Bone marrow (tissue), 2 donors: ENCODE measurements around the gene IP6K3.
A peak's percentile ranks its signal among the peaks of the same experiment; 100 is the strongest.

Experiments
- DNase-seq, 2 donors: peaks; one replicate each; lab custom pipeline; 2025; lab: John Stamatoyannopoulos, UW

The IP6K3 gene

DNA sequence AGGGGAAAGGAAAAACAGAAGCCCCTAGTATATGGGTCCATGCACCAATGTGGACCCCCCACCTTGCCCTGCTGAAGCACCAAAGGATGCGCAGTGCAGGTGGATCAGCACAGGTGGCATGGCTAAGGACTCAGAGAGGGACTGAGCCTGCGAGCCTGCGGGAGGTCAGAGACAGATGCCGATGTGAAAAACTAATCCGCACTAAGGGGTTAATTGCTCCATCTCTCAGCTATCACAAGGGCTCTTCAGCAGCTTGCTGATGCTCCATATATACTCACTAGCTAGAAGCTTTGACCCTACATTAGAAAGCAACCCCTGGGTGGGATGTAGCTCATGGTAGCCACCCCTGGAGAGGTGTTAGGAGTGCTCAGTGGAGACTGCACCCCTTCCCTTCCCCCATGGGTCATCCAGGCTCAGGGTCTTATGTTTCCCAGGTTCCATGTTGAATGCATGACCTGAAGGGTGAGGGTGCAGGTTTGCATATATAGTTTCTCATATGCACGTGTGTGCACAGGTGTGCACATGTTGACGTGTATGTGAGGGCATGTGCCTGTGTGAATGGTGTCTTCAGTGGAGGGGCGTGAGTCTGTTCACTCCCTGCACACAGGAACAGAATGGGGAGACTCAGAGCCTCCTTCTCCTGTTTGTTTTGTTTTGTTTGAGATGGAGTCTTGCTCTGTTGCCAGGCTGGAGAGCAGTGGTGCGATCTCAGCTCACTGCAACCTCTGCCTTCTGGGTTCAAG lies 13.4 kb upstream of the IP6K3 start:
- no peak for DNase-seq

DNA sequence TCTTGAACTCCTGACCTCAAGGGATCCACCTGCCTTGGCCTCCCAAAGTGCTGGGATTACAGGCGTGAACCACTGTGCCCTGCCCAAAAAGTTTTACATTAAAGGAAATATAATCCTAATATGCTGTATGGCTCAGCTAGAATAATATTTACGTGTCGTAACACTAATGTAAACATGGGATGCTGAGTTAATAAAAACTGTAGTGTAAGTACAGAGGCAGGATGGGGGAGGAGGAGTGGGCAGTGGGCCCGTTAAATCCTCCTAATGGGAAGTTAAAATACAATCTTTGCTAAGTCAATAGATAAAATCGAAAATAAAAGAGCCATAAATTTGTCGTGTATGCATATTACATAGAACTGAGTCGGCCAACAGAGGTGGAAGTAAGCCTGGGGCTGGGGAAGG lies 12.1 kb upstream of the IP6K3 start:
- no peak for DNase-seq

DNA sequence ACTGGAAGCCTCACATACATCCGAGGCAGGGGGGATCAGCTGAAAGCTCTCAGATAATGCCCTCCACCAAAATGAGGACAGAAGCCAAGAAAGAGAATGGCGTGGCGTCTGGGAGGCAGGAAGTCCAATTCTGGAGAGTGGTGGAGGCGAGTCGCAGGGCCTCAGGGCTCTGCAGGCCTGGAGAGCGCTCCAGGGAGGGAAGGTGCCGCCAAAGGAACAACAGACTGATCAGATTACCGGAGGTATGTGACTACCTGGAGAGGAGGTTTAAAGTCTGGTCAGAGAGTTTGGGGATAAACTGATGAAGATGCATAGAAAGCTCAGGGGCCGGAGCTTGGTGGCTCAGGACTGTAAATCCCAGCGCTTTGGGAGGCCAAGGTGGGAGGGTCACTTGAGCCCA lies 11.2 kb upstream of the IP6K3 start:
- no peak for DNase-seq

DNA sequence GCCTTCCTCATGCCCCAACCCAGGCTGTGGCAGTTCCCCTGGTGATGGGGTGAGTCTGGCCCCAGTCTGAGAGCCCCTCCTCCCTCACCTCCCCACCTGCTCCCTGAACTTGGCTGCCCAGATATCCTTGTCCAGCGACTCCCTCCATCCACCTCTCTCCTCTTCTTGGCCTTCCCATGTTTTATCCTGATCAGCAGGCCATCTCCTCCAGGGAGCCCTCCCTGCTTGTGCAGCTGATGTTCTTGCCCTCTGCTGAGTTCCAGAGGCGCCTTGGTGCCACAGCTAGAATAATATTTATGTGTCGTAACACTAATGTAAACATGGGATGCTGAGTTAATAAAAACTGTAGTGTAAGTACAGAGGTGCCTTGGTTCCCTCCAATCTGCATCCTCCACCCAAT lies 10.4 kb upstream of the IP6K3 start:
- no peak for DNase-seq

DNA sequence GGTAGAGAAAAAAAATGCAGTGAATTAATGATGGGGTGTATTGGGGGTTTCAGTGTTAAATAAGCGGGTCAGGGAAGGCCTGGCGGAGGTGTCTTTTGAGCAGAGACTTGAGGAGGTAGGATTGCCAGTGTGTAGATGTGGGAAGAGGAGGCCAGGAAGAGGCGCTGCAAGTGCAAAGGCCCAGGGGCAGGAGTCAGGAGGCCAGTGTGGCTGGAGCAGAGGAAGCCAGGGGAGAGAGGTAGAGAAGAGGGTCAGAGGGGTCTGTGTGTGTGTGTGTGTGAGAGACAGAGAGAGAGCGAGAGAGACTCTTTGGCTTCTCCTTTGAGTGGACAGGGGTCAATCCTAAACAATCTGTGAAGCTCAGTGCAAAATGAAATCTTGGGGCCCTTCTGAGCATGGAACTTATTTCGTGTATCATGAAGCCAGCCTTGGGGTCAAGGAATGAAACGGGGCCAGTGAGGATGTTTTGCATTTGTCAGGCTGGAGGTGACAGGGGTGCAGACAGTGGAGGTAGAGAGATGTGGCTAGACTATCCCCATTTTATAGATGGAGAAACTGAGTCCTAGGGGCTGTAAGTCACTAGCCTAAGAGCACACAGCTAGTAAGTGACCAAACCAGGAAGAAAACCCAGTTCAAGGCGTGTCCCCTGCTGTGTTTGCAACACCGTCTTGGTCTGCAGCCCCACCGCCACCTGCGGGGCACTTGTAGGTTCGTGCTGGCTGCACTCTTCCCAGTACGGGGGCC lies 9.7 kb upstream of the IP6K3 start:
- no peak for DNase-seq

DNA sequence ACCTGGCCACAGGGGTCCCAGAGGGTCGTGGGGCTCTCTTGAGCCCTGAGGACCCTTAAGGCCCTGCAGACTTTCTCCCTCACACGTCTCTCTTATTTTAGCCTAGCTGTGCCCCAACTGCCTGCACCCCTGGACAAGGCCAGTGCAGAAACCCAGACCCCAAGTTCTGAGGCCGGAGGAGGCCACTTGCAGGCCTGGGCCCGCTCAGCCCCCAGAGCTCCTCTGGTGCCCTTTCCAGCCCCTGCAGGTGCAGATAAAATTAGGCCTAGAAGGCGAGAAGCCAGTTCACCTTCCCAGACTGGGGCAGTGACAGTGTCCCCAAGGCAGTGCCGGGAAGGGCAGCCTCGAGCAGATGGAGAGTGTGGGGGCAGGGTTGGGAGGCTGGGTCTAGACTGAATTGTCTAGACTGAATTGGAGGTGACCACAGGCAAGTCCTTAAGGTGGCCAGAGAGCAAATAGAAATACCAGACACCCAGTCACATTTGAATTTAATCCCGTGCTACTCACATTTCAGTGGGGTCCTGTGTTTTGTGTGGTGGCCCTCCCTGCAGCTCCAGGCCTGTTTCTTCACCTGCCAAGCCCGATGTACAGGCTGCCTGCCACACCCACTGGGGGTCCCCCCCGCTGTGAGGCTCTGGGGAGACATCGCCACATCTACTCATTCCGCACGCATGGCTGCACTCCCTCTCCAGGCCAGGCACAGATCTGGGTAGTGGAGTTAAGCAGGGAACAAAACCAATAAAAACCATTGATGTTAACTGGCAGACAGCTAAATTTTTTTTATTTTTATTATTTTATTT lies 8.6 kb upstream of the IP6K3 start:
- DNase-seq, result no peak

DNA sequence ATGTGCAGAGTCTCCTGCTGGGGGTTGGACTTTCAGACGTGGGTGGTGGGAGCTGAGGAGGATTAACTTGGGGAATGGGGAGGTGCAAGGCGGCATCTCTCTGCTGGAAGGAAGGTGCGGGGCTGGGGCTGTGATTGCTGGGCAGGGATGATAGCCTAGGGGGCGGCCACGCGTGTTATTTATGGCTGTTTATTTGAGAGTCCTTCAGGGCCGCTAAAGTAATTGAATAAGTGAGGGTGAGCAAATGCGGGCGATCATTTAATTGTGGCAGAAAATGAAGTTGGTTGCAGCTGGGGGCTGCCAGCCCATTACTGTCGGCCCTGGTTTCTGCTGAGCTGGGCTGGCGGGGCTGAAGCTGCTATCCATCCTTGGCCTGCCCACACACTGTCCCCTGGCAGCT lies 7.5 kb upstream of the IP6K3 start:
- DNase-seq, result no peak

DNA sequence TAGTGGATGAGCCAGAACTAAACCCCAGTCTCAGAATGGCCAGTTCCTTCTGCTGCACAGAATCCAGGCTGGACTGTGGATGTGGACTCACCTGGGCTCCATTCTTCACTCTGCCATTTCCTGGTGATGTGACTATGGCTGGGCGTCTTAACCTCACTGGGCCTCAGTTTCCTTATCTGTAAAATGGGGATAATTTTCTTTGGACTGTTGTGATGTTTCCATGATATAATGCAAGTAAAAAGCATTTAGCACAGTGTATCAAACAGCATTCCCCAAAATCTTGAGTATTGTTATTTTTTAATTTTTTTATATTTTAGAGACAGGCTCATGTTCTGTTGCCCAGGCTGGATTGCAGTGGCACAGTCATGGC lies 5.9 kb upstream of the IP6K3 start:
- no peak for DNase-seq

DNA sequence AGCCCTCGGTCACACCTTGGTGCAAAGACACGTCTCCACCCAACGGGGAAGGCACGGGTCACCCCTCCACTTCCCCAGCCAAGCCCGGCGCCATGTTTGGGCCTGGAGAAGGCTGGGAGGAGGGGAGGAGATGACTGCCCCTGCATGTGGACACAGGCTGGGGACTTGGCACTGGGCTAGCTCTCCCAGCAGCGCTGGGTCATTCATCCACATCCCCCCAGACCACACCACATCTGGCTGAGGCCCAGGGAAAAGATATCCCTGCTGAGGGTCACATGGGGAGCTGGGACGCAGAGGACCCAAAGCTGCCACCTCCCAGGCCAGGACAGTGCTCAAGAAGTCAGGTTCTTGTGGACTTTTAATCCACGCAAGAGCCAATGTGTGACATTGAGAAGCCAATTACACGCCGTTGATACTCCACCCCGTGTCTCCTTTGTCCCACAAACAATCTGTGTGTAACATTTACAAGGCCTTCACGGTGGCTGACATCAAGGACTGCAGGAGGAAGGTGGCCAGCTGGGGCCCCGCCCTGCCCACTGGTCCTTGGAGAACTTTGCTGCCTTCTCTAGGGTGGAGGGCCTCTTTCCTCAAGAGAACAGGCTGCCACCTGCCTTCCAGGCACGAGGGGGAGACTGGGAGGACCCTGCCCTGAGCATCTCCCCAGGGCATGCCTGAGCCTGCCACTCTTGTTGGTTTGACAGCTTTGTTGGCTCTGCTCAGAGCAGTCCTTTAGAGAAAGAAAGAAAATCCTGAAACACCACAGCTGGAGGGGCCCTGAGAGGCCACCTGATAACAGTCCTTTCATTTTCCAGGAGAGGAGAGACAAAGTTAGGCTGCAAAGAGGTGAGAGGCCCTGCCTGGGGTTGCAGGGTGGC lies 5.3 kb upstream of the IP6K3 start:
- no peak for DNase-seq

DNA sequence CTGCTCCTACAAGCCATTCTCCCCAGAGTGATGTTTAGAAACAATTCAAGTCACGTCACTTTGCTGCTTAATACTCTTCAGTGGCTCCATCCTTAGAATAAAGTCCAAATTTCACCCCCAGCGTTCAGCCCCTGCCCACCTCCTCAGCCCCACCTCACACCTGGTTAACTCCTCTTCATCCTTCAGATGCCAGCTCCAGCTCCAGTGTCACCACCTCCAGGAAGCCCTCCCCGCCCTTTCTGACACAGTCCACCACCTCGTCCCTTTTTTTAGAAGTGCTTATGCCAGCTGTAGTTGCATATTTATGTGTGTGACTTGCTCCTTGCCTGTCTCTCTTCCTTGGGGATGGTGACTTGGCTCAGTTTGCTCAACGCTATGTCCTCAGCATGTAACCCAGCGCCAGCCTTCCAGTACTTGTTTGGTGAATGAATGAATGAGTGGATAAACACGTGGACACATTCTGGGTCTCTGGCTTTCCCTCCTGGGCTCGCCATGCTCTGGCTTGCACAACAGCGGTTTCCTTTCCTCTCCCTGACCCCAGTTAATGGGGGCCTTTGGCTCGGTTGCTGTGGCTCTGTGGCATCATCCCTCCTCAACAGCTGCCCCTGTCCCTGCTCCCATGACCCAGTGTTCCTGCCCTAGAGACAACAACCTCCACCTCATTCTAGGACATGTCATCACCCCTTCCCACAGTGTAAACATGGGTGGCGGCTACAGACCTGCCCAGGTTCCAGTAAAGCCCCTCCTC lies 3.7 kb upstream of the IP6K3 start:
- DNase-seq, result no peak

DNA sequence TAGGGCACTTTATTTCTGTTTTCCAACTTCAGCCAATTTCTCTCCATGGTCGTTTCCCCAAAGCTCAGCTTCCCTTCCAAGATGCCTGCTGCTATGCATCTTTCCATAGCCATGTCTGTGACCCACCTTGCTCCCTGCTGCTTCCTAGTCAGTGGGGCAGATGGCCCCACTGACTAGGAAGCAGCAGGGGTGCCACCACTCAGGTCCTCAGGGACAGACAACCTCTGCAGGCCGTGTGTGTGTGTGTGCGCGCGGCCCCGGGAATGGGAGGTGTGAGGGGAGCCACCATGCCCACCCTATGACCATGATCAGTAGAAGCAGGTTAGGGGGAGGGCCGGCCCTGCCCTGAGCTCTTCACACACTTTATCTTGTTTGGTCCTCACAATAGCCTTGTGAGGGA lies 2.7 kb upstream of the IP6K3 start:
- DNase-seq, result no peak

DNA sequence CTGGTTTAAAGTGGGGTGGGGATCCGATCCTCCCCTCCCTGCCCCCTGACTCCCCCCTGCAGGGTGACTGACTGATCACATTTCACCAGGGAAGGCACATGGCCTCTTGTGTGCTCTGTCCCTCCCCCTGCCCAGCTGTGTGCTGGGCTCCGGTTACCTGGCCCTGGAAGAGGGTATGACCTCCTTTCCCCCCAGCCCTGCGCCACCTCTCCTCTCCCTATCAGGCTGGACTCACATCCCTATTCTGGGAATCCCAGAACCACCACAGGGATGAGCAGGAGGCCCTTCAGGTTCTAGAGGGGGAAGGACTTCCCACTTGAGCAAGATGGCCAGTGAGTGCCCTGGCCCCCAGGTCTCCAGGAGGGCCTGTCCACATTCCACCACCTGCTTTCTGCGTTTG lies 2.1 kb upstream of the IP6K3 start:
- DNase-seq, result no peak

DNA sequence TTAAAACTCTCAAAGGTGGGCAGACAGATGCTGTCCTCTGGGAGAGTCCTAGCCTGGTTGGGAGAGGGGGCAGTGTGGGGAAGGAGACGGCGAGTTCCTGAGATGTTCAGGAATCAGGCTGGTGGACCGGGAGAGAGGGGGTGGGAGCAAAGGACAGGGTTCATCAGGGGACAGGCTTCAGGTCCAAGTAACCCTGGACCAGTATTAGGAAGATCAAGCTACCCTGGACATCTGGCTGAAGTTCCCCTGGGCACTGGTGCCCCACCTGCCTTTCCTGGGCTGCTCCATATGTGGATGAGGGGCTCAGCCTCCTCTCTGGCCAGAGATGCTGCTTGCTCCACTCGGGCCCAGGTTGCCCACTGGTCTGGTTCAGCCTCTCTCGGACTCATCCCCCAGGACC lies 1.1 kb upstream of the IP6K3 start:
- DNase-seq, result no peak

DNA sequence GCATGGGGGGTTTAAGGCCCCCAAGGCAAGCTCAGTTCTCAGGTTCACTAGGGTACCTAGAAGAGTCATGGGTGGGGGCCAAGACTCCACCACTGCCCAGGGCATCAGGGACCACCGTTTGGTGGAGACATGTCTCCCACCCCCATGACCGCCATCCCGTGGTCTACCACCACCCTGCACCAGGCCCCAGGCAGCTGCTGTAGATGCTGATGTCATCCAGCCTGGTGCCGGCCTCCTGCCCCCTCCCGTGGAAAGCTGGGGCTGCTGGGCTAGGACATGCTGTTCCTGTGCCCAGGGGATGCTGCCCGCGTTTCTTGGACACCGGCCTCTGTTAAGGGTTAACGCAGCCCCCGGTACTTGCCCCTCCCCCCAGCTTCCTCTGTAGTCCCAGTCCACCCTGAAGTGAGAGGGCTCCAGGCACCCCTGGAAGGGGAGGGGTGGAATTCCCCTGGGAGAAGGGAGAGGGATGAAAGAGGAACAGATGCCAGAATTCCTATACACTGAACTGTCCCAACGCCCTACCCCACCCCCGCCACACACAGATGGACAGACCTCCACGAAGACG lies 587 bp downstream of the IP6K3 start:
- DNase-seq, result no peak

DNA sequence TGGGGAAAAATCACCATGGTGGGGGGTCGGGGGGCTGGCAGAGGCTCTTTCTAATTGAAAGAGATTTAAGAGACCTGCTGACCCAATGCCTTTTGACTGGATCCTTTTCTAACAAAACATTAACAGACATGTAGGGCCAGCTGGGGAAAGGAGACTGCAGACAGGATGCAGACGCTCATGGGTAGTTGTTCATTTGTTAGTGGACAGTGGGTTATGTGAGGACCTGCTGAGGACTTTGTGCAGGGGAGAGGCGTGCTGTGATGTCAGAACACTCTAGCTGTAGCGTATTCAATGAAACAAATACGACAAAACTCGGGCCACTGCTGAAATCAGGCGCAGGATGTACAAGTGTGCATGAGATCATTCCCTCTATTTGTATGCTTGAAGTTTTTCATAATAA lies 1.2 kb downstream of the IP6K3 start:
- DNase-seq, result no peak

DNA sequence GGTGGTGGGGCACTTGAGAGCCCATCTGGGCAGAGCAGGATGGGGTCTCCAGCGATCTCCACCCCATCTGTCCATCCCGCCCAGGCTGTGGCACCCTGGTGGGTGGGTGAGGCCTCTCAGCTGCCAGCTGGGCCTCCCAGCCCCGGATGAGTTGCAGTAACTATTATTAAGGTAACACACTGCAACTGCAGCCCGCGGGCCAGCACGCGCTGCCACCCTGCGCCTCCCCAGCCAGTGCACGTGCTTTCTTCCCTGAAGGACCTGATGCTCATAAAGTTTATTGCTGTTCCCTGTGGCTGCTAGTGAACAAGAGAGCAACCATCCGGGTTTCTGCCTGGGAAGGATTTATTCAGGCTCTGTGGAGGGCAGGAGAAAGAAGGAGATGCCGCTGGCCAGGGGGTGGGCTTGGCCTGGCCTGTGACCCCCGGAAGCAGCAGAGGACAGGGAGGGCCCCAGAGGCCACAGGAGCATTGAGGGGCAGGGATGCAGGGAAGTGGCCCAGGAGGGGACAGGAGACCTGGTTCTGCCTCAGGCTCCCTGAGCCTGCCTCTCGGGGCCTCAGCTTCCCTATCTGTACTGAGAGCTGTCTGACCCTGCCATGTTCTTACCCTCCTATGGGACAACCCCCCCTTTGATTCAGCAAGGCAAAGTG lies 1.7 kb downstream of the IP6K3 start:
- DNase-seq, result no peak

DNA sequence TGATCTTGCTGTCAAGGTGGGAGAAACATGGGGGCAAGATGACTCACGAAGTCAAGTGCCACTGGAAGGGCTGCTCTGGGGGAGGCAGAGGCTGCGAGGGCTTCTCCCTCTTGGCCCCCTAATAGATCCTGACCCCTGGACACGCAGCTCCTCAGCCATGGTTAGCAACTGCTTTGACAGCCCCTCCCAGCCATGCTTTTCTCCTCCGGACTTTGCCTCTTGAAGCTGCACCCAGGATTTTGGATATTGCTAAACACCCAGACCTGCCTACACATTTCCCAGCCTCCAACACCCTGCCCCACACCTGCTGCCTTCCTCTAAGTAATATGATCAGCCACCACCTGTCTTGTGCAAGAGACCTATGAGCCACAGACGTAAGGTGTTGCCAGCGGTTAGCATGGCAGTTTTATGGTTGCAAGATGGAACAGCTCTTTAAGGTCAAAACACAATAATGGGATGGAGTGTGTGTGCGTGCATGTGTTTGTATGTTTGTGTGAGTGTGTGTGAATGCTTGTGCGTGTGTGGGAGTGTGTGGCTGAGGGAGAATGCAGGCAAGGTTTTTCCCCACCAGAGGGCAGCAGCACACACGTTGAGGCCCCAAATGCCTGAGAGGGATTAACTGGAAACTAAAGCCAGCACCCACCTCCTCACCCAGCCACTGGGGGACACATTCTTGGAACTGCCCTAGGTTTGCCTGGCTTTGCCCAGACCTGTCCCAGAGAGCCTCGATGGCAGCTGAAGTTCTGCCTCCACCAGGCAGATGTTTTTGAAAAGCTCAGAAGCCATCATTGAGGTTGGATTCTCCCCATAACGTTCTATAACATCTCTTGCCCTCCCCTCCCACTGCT lies 2.5 kb downstream of the IP6K3 start:
- DNase-seq, result peak; percentile 29 to 63

DNA sequence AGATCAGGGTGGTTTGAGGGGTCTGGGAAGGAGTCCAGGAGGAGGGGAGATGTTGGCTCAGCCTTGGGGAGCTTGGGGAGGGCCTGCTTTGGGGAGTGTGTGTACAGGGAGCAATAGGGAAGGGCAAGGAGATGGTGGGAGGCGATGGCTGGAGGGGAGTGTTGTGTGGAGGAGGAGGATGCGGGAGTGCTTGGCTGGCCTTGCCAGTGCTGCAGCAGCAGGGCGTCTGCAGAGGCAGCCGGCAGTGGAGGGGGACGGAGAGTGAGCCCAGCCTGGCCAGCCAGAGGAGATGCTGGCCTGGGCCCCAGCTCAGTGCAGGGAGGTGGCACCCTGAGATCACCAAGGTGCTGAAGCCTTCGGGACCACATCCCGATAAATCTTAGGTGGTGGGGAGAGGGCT lies 3.9 kb downstream of the IP6K3 start:
- no peak for DNase-seq

DNA sequence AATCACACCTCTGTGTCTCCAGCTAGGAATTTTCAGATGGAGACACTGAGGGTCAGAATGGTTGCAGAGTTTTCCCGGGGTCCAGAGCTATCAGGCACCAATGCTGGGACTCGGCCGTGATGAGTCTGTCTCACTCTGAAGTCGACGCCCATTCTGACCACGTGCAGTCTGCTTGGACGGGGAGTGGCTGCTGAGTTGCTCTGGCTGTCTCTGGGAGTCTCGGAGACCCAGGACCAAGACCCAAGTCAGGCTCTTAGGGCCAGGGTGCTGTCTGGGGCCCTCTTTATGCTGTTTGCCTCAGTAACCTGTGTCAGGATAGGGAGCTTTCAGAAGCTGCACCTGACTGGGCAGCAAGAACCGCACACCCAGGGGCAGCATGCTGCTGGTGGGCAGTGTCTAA lies 4.6 kb downstream of the IP6K3 start:
- DNase-seq, result no peak

DNA sequence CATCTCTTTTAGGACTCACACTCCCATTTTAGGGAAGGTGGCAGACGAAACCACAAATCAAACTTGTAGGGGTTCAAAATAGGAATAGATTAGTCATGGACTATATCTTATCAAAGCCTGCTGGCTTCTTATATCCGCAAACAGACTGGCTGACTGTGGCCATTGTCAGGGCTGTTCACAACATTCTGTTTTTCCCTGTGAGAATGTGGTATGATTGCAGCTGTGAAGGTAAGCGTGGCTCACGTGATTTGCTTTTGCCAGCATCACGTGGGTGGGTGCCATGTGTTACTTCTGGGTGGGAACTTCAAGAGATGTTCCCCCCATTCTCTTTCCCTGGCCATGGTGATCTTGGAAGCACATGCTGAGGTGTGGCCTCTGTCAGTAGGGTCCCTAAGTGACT lies 5.9 kb downstream of the IP6K3 start:
- no peak for DNase-seq
